H1 (cell line): ENCODE data around the gene LRTM2.

Source experiments
- BRCA1 ChIP-seq: IDR thresholded peaks from 2 replicates; pipeline ENCODE4 v1.6.1; 2012; ENCODE audit warnings: low read depth, low read length, improper control_type of control experiment
- CHD1 ChIP-seq: IDR thresholded peaks from 2 replicates; pipeline ENCODE4 v1.6.1; 2012; ENCODE audit warnings: low read depth, low read length, improper control_type of control experiment
- CTCF ChIP-seq, 3 experiments: IDR thresholded peaks; 1 replicate in 2 of 3; 2 replicates in 1 of 3; pipeline versions ENCODE4 v1.5.1 to v1.6.1; 2011; ENCODE audit warnings: low read length in 3 of 3, mild to moderate bottlenecking in 3 of 3, inconsistent platforms in 2 of 3, low read depth in 1 of 3, moderate library complexity in 1 of 3; ENCODE audit not compliant: insufficient read depth in 1 of 3; ENCODE audit errors: control extremely low read depth in 1 of 3
- EGR1 ChIP-seq: IDR thresholded peaks from 2 replicates; pipeline ENCODE4 v1.6.1; 2011; ENCODE audit warnings: low read depth, low read length, borderline replicate concordance
- EP300 ChIP-seq, 2 experiments: IDR thresholded peaks; 1 replicate in 1 of 2; 2 replicates in 1 of 2; pipeline ENCODE4 v1.6.1; 2011 to 2012; ENCODE audit warnings: low read depth in 2 of 2, low read length in 2 of 2, mild to moderate bottlenecking in 2 of 2, borderline replicate concordance in 1 of 2, inconsistent platforms in 1 of 2, moderate library complexity in 1 of 2
- EZH2 ChIP-seq: fragments of 200-600 bp; sonication (generic); IDR thresholded peaks from 2 replicates; pipeline ENCODE4 v1.7.1; 2012; ENCODE audit warnings: low read depth, mild to moderate bottlenecking, moderate library complexity, low read length, inconsistent platforms; ENCODE audit not compliant: severe bottlenecking
- GABPA ChIP-seq: IDR thresholded peaks from 2 replicates; pipeline ENCODE4 v1.6.1; 2011; ENCODE audit warnings: mild to moderate bottlenecking, low read length, moderate library complexity, borderline replicate concordance; ENCODE audit not compliant: insufficient read depth
- JUND ChIP-seq: IDR thresholded peaks from 2 replicates; pipeline ENCODE4 v1.6.1; 2011; ENCODE audit warnings: mild to moderate bottlenecking, improper control_type of control experiment, low read length
- POLR2A ChIP-seq, 2 experiments: IDR thresholded peaks; 1 replicate in 1 of 2; 2 replicates in 1 of 2; pipeline ENCODE4 v1.6.1; 2011; ENCODE audit warnings: low read depth in 2 of 2, low read length in 2 of 2, mild to moderate bottlenecking in 2 of 2; ENCODE audit errors: control extremely low read depth in 1 of 2
- SIN3A ChIP-seq, 2 experiments: IDR thresholded peaks in 1 of 2; conservative IDR thresholded peaks in 1 of 2; 2 replicates each; pipeline ENCODE4 v1.6.1; 2011 to 2012; ENCODE audit warnings: low read length in 2 of 2, improper control_type of control experiment in 1 of 2, low read depth in 1 of 2, mild to moderate bottlenecking in 1 of 2
- SIRT6 ChIP-seq: IDR thresholded peaks from one replicate; pipeline ENCODE4 v1.7.1; 2012; ENCODE audit warnings: low read length, inconsistent platforms
- SUZ12 ChIP-seq: fragments of 200-600 bp; sonication (generic); IDR thresholded peaks from 2 replicates; pipeline ENCODE4 v1.6.1; 2012; ENCODE audit warnings: mild to moderate bottlenecking, inconsistent platforms, low read length, moderate library complexity, mixed read lengths
- YY1 ChIP-seq: IDR thresholded peaks from 2 replicates; pipeline ENCODE4 v1.6.1; 2011; ENCODE audit warnings: low read depth, mild to moderate bottlenecking, low read length

DNA sequence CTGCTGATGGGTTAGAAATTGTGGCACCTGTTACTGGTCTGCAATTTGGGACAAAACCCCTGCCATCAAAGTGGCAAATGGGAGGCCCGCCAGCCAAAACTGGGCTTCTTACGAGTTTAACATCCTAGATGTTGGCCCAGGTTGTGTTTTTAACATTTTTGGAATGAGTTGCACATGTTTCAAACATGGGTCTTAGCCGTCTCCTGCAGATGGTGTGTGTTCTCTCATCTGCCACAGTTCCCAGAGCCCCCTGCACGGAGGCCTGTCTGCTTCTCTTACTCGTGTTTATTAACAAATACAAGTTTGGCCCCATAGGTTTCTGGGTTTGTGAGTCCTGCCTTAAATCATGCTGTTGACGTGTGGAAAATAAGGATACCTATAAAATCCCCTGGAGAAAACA is 51.6 kb downstream of the LRTM2 start:
- no peak for TF ChIP-seq CTCF (IDR thresholded peaks at IDR 0.05; ENCODE audit: control extremely low read depth in 1 of 3, insufficient read depth in 1 of 3, low read depth in 1 of 3, low read length in 3 of 3)
- TF ChIP-seq SIRT6: no peak
- TF ChIP-seq GABPA: no peak
- TF ChIP-seq JUND: no peak
- TF ChIP-seq SIN3A (conservative IDR thresholded peaks at IDR 0.05 in 1 of 2, IDR thresholded peaks at IDR 0.05 in 1 of 2; ENCODE audit: low read depth in 1 of 2, low read length in 2 of 2): no peak
- TF ChIP-seq POLR2A (IDR thresholded peaks at IDR 0.05; ENCODE audit: control extremely low read depth in 1 of 2, low read depth in 2 of 2, low read length in 2 of 2): no peak
- TF ChIP-seq EGR1: no peak
- TF ChIP-seq EP300 (IDR thresholded peaks at IDR 0.05; ENCODE audit: borderline replicate concordance in 1 of 2, low read depth in 2 of 2, low read length in 2 of 2): no peak
- TF ChIP-seq SUZ12: no peak
- no peak for TF ChIP-seq YY1
- TF ChIP-seq EZH2: no peak
- no peak for TF ChIP-seq BRCA1
- TF ChIP-seq CHD1: no peak
